GM10248 (cell line): ENCODE data around the gene LUC7L2.

Experiments used
- CTCF ChIA-PET: fragments of 300-600 bp; sonication (Branson Sonifier 250); formaldehyde crosslinking; extraction: SDS; loops from one replicate; lab custom pipeline; 2021; ENCODE audit warnings: antibody characterized with exemption; lab: Yijun Ruan, JAX
- POLR2A ChIA-PET: fragments of 350-650 bp; sonication (Branson Sonifier 250); formaldehyde crosslinking; extraction: SDS; loops from one replicate; lab custom pipeline; 2020; ENCODE audit warnings: antibody characterized with exemption; lab: Yijun Ruan, JAX
- DNase-seq: peaks from one replicate; pipeline ENCODE4 v3.0.0; 2012; ENCODE audit errors: extremely low spot score
- TF ChIP-seq, protein P1 (sequence below): IDR thresholded peaks from 2 replicates; pipeline ENCODE4 v1.5.1; 2012; ENCODE audit warnings: mild to moderate bottlenecking, low read depth; ENCODE audit errors: extremely low read depth, missing control alignments, control extremely low read depth

LUC7L2 gene

DNA sequence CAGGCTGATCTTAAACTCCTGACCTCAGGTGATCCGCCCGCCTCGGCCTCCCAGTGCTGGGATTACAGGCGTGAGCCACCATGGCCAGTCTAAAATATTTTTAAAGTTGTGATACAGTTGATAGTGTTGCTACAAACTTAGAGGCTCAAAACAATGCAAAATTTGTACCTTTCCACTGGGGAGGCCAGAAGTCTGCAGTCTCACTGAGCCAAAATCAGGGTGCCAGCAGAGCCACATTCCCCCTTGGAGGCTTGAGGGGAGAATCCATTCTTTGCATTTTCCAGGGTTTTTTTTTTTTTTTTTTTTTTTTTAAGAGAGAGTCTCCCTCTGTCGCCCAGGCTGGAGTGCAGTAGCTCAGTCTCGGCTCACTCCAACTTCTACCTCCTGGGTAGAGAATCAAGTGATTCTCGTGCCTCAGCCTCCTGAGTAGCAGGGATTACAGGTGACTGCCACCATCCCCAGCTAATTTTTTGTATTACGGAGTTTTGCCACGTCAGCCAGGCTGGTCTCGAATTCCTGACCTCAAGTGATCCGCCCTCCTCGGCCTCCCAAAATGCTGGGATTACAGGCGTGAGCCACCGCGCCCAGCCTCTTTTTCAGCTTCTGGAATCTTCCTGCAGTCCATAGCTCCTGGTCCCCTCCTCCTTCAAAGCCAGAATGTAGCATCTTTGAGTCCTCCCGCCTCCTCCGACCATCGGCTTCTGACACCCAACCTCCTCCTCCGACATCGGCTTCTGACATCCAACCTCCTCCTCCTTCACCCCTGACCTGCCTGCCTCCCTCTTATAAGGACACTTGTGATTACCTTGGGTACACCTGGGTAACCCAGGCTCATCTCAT, 86.6 kb downstream of the LUC7L2 start:
- DNase-seq: no peak
- ChIA-PET CTCF (interaction anchor here (1.1 to 2.8 kb wide), 2 partner anchors 10 to 12 kb away, joined by 3 to 20 read pairs; no protein-coding TSS in a partner anchor), POLR2A (no interaction called here)
- TF ChIP-seq, protein P1, sequence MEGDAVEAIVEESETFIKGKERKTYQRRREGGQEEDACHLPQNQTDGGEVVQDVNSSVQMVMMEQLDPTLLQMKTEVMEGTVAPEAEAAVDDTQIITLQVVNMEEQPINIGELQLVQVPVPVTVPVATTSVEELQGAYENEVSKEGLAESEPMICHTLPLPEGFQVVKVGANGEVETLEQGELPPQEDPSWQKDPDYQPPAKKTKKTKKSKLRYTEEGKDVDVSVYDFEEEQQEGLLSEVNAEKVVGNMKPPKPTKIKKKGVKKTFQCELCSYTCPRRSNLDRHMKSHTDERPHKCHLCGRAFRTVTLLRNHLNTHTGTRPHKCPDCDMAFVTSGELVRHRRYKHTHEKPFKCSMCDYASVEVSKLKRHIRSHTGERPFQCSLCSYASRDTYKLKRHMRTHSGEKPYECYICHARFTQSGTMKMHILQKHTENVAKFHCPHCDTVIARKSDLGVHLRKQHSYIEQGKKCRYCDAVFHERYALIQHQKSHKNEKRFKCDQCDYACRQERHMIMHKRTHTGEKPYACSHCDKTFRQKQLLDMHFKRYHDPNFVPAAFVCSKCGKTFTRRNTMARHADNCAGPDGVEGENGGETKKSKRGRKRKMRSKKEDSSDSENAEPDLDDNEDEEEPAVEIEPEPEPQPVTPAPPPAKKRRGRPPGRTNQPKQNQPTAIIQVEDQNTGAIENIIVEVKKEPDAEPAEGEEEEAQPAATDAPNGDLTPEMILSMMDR: no peak

DNA sequence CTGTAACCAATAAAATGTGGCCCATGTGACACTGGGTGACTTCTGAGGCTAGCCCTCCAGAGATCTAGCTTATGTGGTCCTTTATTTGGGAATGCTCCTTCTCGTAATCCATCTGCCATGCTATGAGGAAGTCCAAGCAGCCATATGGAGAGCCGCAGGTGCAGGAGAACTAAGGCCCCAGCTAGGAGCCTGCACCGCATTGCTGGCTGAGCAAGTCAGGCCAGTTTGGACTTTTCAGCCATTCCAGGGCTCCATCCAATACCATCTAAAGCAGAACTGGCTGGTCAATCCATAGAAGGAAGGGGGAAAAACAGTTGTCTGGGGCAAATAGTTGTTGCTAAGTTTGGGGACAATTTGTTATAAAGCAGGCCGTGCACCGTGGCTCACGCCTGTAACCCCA, 91.2 kb downstream of the LUC7L2 start:
- no peak for DNase-seq
- POLR2A ChIA-PET: no interaction called here
- CTCF ChIA-PET: interaction anchor here (2.6 kb wide), 1 partner anchor 16 kb away, joined by 13 read pairs; no protein-coding TSS in a partner anchor
- TF ChIP-seq, protein P1: no peak

DNA sequence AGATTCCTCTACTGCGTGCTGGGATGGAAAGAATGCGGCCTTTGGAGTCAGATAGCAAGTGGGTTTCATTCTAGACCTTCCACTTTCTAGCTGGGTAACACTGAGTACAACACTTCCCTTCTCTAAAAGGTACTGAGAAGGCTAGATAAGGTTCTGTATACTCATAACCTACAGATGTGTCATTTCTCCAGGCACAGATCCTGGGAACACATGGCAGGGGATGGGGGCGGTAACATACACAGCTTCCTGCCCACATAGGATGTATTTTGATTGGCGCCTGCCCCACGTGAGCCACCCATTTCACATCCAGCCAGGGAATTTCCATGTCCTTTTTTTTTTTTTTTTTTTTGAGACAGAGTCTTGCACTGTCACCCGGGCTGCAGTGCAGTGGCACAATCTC, 91.9 kb downstream of the LUC7L2 start:
- POLR2A ChIA-PET: no interaction called here
- CTCF ChIA-PET: interaction anchor here (1.6 kb wide), 1 partner anchor 17 kb away, joined by 7 read pairs; no protein-coding TSS in a partner anchor
- TF ChIP-seq, protein P1: no peak
- DNase-seq: no peak

DNA sequence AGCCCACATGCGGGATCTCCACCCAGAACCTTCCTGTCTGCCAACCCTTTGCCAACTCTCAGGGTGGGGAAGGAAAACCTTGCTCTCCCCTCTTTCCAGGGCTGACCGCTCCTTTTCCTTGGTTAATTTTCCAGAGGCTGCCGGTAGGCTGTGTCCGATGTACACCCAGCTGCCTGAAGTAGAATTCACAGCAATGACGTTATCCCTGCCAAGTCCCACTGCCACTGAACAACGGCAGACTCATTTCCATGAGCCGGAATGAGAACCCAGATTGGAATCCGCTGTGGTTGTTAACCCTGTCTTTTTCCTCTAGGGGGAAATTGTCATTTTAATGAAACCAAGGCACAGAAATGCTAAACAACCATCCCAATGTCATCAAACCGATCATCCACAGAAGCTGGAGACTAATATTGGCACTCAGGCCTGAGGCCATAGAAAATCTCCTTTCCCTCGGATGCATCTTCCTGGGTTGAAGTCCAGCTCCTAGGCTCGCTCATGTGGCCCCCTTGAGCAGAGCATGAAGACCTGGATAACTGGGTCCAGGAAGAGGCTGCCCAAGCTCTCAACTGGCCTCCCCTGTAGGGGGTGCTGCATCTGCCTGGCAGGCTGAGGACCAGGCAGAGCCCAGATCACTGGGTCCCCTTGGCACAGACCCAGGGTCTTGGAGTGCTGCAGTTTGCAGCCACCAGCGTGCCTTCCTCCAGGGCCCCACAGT, 93.4 kb downstream of the LUC7L2 start:
- CTCF ChIA-PET: interaction anchor here (1.6 kb wide), 1 partner anchor 18 kb away, joined by 7 read pairs; no protein-coding TSS in a partner anchor
- DNase-seq: no peak
- TF ChIP-seq, protein P1: no peak
- POLR2A ChIA-PET: no interaction called here

DNA sequence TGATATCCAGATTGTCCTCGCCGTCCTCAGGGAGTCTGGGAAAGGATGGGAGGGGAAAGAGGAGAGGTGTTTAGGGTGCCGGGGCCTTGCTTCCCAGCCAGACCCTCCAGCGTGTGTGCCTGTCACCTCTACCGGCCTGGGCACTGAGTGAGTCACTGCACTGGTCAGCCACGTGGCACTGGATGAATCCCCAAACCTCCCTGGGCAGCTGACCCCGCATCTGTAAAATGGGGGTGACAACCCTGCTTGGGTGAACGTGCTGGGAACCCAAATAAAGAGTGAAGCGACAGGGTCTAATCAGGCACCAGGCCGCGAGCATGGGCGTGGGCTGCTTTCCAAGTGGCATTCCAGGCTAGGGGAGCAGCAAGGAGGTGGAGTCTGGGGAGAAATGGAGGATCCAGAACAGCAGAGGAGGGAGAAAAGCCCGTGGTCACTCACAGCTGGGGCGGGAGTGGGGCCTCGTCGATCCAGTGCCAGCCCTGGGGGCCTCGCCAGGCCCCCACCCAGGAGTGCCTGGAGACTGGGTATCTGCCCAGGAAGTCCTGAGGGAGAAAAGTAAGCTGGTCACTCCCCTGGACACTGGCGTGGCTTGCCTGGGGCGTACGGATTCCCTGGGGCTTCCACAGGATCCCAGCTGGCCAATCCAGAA, 94.1 kb downstream of the LUC7L2 start:
- TF ChIP-seq, protein P1: no peak
- ChIA-PET POLR2A (no interaction called here), CTCF (interaction anchor here (1.8 kb wide), 1 partner anchor 19 kb away, joined by 7 read pairs; no protein-coding TSS in a partner anchor)
- DNase-seq: no peak

DNA sequence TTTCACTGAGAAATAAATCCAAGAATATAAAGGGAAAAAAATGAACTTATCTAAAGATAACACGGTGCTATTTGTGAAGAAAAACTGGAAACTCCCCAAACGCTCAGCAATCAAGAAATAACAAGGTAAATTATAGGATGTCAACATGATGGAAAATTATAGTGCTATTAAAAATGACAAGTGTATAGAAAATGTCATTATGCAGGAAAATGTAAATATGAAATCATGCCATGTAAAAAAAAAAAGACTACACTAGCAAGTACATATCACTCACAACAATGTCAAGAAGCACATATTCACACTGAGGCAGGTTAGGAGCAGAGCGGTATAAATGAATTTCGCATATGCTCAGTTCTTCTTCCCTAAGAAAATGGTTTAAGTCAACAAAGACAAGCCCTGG, 96.1 kb downstream of the LUC7L2 start:
- TF ChIP-seq, protein P1: no peak
- CTCF ChIA-PET: interaction anchor here (1.2 kb wide), 1 partner anchor 9 kb away, joined by 3 read pairs; no protein-coding TSS in a partner anchor
- POLR2A ChIA-PET: no interaction called here
- no peak for DNase-seq
